ENCODE data around the gene PPP2R2D.

DNA sequence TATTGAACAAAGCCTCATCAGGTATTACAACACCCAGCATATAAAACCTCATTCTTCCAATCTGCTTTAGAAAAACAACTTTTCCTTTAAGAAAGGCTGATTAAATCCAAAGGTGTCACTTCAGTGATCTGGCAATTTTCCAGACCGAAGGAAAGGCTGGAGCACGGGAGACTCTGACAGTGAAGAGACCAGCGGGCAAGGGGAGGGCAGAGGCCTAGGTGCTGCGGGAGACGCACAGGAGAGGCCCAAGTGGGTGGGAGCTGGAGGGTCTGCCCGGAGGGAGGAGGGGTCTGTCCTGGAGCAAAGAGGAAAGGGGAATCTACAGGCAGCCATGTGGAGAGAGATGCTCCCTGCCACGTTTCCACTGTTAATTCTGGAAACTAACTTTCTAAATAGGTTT, 24.3 kb upstream of the PPP2R2D start:
- TF ChIP-seq PPARA (CRISPR knock-in tag; IDR thresholded peaks at IDR 0.05; ENCODE audit: borderline replicate concordance) (no peak), TOX (CRISPR knock-in tag; IDR thresholded peaks at IDR 0.05; ENCODE audit: borderline replicate concordance) (no peak), ZFP3 (CRISPR knock-in tag; IDR thresholded peaks at IDR 0.05) (no peak), ARNTL (CRISPR knock-in tag; IDR thresholded peaks at IDR 0.05; ENCODE audit: borderline replicate concordance, low read depth) (no peak), SNAI2 (CRISPR knock-in tag; IDR thresholded peaks at IDR 0.05) (no peak), RARB (CRISPR knock-in tag; IDR thresholded peaks at IDR 0.05) (no peak), BACH2 (CRISPR knock-in tag; IDR thresholded peaks at IDR 0.05; ENCODE audit: borderline replicate concordance) (no peak), TCF4 (CRISPR knock-in tag; IDR thresholded peaks at IDR 0.05; ENCODE audit: borderline replicate concordance) (no peak), OSR1 (CRISPR knock-in tag; IDR thresholded peaks at IDR 0.05) (no peak)
- TF ChIP-seq, protein P1, sequence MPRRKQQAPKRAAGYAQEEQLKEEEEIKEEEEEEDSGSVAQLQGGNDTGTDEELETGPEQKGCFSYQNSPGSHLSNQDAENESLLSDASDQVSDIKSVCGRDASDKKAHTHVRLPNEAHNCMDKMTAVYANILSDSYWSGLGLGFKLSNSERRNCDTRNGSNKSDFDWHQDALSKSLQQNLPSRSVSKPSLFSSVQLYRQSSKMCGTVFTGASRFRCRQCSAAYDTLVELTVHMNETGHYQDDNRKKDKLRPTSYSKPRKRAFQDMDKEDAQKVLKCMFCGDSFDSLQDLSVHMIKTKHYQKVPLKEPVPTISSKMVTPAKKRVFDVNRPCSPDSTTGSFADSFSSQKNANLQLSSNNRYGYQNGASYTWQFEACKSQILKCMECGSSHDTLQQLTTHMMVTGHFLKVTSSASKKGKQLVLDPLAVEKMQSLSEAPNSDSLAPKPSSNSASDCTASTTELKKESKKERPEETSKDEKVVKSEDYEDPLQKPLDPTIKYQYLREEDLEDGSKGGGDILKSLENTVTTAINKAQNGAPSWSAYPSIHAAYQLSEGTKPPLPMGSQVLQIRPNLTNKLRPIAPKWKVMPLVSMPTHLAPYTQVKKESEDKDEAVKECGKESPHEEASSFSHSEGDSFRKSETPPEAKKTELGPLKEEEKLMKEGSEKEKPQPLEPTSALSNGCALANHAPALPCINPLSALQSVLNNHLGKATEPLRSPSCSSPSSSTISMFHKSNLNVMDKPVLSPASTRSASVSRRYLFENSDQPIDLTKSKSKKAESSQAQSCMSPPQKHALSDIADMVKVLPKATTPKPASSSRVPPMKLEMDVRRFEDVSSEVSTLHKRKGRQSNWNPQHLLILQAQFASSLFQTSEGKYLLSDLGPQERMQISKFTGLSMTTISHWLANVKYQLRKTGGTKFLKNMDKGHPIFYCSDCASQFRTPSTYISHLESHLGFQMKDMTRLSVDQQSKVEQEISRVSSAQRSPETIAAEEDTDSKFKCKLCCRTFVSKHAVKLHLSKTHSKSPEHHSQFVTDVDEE (CRISPR knock-in tag; IDR thresholded peaks at IDR 0.05), result no peak

Data from SK-N-SH treated with all-trans-retinoic acid at 6 μM for 48 hours (cell line).